OCI-LY7 (cell line): Measurements from ENCODE around the gene DDAH2. TPM values are rescaled to one million over a fixed set of nuclear protein-coding genes. Genes with fewer than 3 reads are reported as not detected.

ENCODE experiments used
- BruUV-seq: library from RNA; stranded (reverse); fragments of 400-500 nt; replicated peaks from 2 replicates; lab custom pipeline; 2021; lab: Mats Ljungman, UMichigan
- CTCF ChIA-PET: fragments of 300-600 bp; sonication (Branson Sonifier 250); formaldehyde crosslinking; loops from one replicate; lab custom pipeline; 2022; ENCODE audit warnings: antibody characterized with exemption; ENCODE audit not compliant: unreplicated experiment; lab: Charles Lee
- POLR2A ChIA-PET: fragments of 300-600 bp; sonication (Branson Sonifier 250); formaldehyde crosslinking; loops from one replicate; lab custom pipeline; 2022; ENCODE audit warnings: antibody characterized with exemption; lab: Charles Lee
- DNase-seq: peaks from one replicate; pipeline ENCODE4 v3.0.0-alpha.2; 2015; ENCODE audit warnings: low spot score
- H2AFZ ChIP-seq: fragments of 200-600 bp; sonication (generic), shearing (Covaris generic); 2 replicates; pipeline ENCODE4 v1.6.1; 2014; ENCODE audit warnings: mild to moderate bottlenecking, antibody characterized with exemption, low read length, moderate library complexity
- H3K27ac ChIP-seq: fragments of 200-600 bp; sonication (generic); 2 replicates; pipeline ENCODE4 v1.5.1; 2014; ENCODE audit warnings: mixed run types, low read depth, mild to moderate bottlenecking, moderate library complexity, low read length, inconsistent platforms; ENCODE audit not compliant: poor library complexity, severe bottlenecking
- H3K36me3 ChIP-seq: fragments of 200-600 bp; sonication (generic); 2 replicates; pipeline ENCODE4 v1.6.1; 2014; ENCODE audit warnings: mild to moderate bottlenecking, antibody characterized with exemption, low read length, moderate library complexity, mixed read lengths; ENCODE audit not compliant: insufficient read depth
- H3K4me1 ChIP-seq: fragments of 200-600 bp; sonication (generic); 2 replicates; pipeline ENCODE4 v1.5.1; 2014; ENCODE audit warnings: mild to moderate bottlenecking, low read length; ENCODE audit not compliant: insufficient read depth, poor library complexity, severe bottlenecking
- H3K4me2 ChIP-seq: fragments of 200-600 bp; sonication (generic); 2 replicates; pipeline ENCODE4 v1.6.1; 2014; ENCODE audit warnings: mild to moderate bottlenecking, low read length
- H3K4me3 ChIP-seq: fragments of 200-600 bp; sonication (generic); 2 replicates; pipeline ENCODE4 v1.5.1; 2014; ENCODE audit warnings: mild to moderate bottlenecking, low read depth, low read length; ENCODE audit not compliant: poor library complexity, severe bottlenecking
- H3K79me2 ChIP-seq: fragments of 200-600 bp; sonication (generic); 2 replicates; pipeline ENCODE4 v1.6.1; 2016; ENCODE audit warnings: low read depth, mild to moderate bottlenecking, low read length, moderate library complexity, mixed read lengths; ENCODE audit not compliant: insufficient read depth
- H3K9me2 ChIP-seq: fragments of 200-600 bp; sonication (generic); 2 replicates; pipeline ENCODE4 v1.6.1; 2016; ENCODE audit warnings: mild to moderate bottlenecking, low read length, mixed read lengths; ENCODE audit not compliant: insufficient read depth
- H3K9me3 ChIP-seq: fragments of 200-600 bp; sonication (generic); 2 replicates; pipeline ENCODE4 v1.6.1; 2014; ENCODE audit warnings: mild to moderate bottlenecking, mixed run types, low read length, mixed read lengths
- H4K20me1 ChIP-seq: fragments of 200-600 bp; sonication (generic); 2 replicates; pipeline ENCODE4 v1.6.1; 2014; ENCODE audit warnings: mild to moderate bottlenecking, antibody characterized with exemption, low read length, moderate library complexity, mixed read lengths; ENCODE audit not compliant: insufficient read depth
- CTCF ChIP-seq: fragments of 200-600 bp; sonication (generic); conservative IDR thresholded peaks from 2 replicates; pipeline ENCODE4 v1.5.1; 2014; ENCODE audit warnings: mild to moderate bottlenecking, antibody characterized with exemption, low read length, moderate library complexity, mixed read lengths
- EZH2phosphoT487 ChIP-seq: fragments of 200-600 bp; sonication (generic); IDR thresholded peaks from 2 replicates; pipeline ENCODE4 v1.6.1; 2018; ENCODE audit warnings: low read depth, borderline replicate concordance, mild to moderate bottlenecking, mixed run types, antibody characterized with exemption, low read length, moderate library complexity, mixed read lengths
- intact Hi-C: fragments of 100-400 bp; cut with micrococcal nuclease; formaldehyde crosslinking; loops from one replicate; pipeline ENCODE4 v1.10.0; 2022; ENCODE audit not compliant: unreplicated experiment
- total RNA-seq, 2 experiments: library from RNA; depleted of rRNA in 1 of 2; stranded (reverse); fragments of >200 nt in 1 of 2; shearing (Covaris generic) in 1 of 2; gene quantifications; 2 replicates each; pipeline ENCODE4 v1.2.3, GENCODE V29; 2014 to 2022

DDAH2 gene
- total RNA-seq, 2 experiments from 2014 or later = 14.0 to 20.4 TPM

GRCh38 chr6:31752739-31753319, 23.7 kb upstream of the DDAH2 start:
- BruUV-seq = no TSS peak
- intact Hi-C loops = no loop called here
- POLR2A ChIA-PET = interaction anchor here (0.5 to 1.9 kb wide), 3 partner anchors 12 to 92 kb away, joined by 3 to 9 read pairs (median 6); partner anchors contain the start of gene MSH5
- Histone ChIP-seq H3K4me1 (no peaks in the 10 kb centered on the region), H2AFZ (no peak overlapping the region), H3K4me2 (no peak overlapping the region), H3K9me2 (no peaks in the 10 kb centered on the region), H3K79me2 (no peaks in the 10 kb centered on the region), H3K27ac (no peak overlapping the region), H3K9me3 (no peaks in the 10 kb centered on the region), H4K20me1 (no peaks in the 10 kb centered on the region), H3K4me3 (no peak overlapping the region), H3K36me3 (peaks cover 19% of the 10 kb centered on the region)
- DNase-seq = no peak
- TF ChIP-seq CTCF (no peak), EZH2phosphoT487 (no peak)
- CTCF ChIA-PET = no interaction called here

GRCh38 chr6:31750411-31751022, 21.4 kb upstream of the DDAH2 start:
- TF ChIP-seq CTCF = no peak
- no peak for TF ChIP-seq EZH2phosphoT487
- no TSS peak for BruUV-seq
- Histone ChIP-seq H3K79me2 (no peaks in the 10 kb centered on the region), H3K9me2 (no peaks in the 10 kb centered on the region), H3K36me3 (peaks cover 31% of the 10 kb centered on the region), H4K20me1 (no peaks in the 10 kb centered on the region), H3K4me3 (no peak overlapping the region), H3K4me2 (no peak overlapping the region), H2AFZ (no peak overlapping the region), H3K9me3 (no peaks in the 10 kb centered on the region), H3K27ac (no peak overlapping the region), H3K4me1 (no peaks in the 10 kb centered on the region)
- CTCF ChIA-PET = no interaction called here
- POLR2A ChIA-PET = interaction anchor here (0.7 to 1.3 kb wide), 2 partner anchors 9 to 12 kb away, joined by 3 to 4 read pairs; no protein-coding TSS in a partner anchor
- intact Hi-C loops = no loop called here
- no peak for DNase-seq
